ENCODE measurements around the gene XRCC3.

DNA sequence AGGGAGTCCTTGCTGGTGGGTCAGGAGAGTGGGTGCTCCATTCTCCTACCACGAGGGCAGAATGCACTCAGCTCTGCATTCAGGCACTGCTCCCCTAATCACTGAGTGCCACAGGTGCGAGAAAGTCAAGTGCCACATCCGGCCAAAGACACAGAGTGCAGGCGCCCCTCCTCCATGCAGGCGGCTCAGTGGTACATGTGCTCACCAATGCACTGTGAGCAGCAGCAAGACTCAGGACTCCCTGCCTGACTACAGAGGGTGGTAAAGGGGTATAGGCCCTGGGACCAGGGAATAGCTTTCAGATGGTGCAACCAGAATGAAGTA lies 33.2 kb upstream of the XRCC3 start:
- TF ChIP-seq EZH2 (IDR thresholded peaks at IDR 0.05): no peak
- TF ChIP-seq POLR2AphosphoS5 (IDR thresholded peaks at IDR 0.05; ENCODE audit: borderline replicate concordance, low read depth, low read length): no peak
- TF ChIP-seq FOXP2 (optimal IDR thresholded peaks at IDR 0.05; ENCODE audit: control extremely low read depth, extremely low read length, insufficient read depth): no peak

Data from SK-N-MC (cell line).